ENCODE results near the gene CDC25B. TPM values are rescaled to one million over a fixed set of nuclear protein-coding genes. Genes with fewer than 3 reads are reported as not detected.

The CDC25B gene
- total RNA-seq, 1 experiment from 2014 or later, result 91.0 TPM

- no peak overlapping the region for H2AFZ ChIP-seq
- H3K27ac ChIP-seq, result peak overlapping the region; percentile 83
- H3K9me3 ChIP-seq (ENCODE audit: insufficient read depth, low read depth), result no peaks in the 10 kb centered on the region
- peaks cover 53% of the 10 kb centered on the region for H3F3A ChIP-seq (ENCODE audit: insufficient read depth, low read depth)
- no peaks in the 10 kb centered on the region for H3K36me3 ChIP-seq (ENCODE audit: low read depth)
- intact Hi-C loops (cut with micrococcal nuclease; ENCODE audit: unreplicated experiment), result loop anchor here (1.0 kb wide), 1 partner anchor 14 kb away; no protein-coding TSS in a partner anchor
- no peaks in the 10 kb centered on the region for H3K27me3 ChIP-seq (ENCODE audit: insufficient read depth, low read depth)
- peak overlapping the region; percentile 50 for H3K4me3 ChIP-seq
- H3K79me2 ChIP-seq (ENCODE audit: low read depth), result 0 out of 2 replicates have a peak, but pooled peaks cover 7% of the 10 kb centered on the region
- CTCF ChIA-PET, result interaction anchor here (0.6 to 0.7 kb wide), 2 partner anchors 254 to 355 kb away, joined by 3 to 6 read pairs; no protein-coding TSS in a partner anchor
- BruUV-seq (replicated peaks), result no TSS peak
- POLR2A ChIA-PET (ENCODE audit: unreplicated experiment), result interaction anchor here (0.7 kb wide), 1 partner anchor 33 kb away, joined by 4 read pairs; no protein-coding TSS in a partner anchor
- H4K20me1 ChIP-seq (ENCODE audit: insufficient read depth), result no peaks in the 10 kb centered on the region
- no peaks in the 10 kb centered on the region for H3K9me2 ChIP-seq (ENCODE audit: insufficient read depth)
- H3K4me1 ChIP-seq (replicated peaks; ENCODE audit: insufficient read depth), result peaks cover 54% of the 10 kb centered on the region
- peak overlapping the region; percentile 78 for H3K4me2 ChIP-seq
- TF ChIP-seq CTCF (conservative IDR thresholded peaks at IDR 0.05) (no peak), EZH2 (IDR thresholded peaks at IDR 0.05; ENCODE audit: low read depth) (no peak)
- peak; percentile 92 to 100 for DNase-seq
Observed at GRCh38 chr20:3811467-3812258, 15.6 kb downstream of the CDC25B start.

GRCh38 chr20:3812259-3812681 is 16.2 kb downstream of the CDC25B start:
- ChIA-PET CTCF (interaction anchor here (0.6 kb wide), 1 partner anchor 354 kb away, joined by 3 read pairs; no protein-coding TSS in a partner anchor), POLR2A (ENCODE audit: unreplicated experiment) (interaction anchor here (0.6 to 0.7 kb wide), 2 partner anchors 31 to 34 kb away, joined by 3 to 4 read pairs; no protein-coding TSS in a partner anchor)
- Histone ChIP-seq H3F3A (ENCODE audit: insufficient read depth, low read depth) (peaks cover 47% of the 10 kb centered on the region), H2AFZ (no peak overlapping the region), H3K9me3 (ENCODE audit: insufficient read depth, low read depth) (no peaks in the 10 kb centered on the region), H3K27ac (peak overlapping the region; percentile 83), H3K79me2 (ENCODE audit: low read depth) (0 out of 2 replicates have a peak, but pooled peaks cover 7% of the 10 kb centered on the region), H3K4me2 (peak overlapping the region; percentile 1), H3K9me2 (ENCODE audit: insufficient read depth) (no peaks in the 10 kb centered on the region), H3K36me3 (ENCODE audit: low read depth) (no peaks in the 10 kb centered on the region), H4K20me1 (ENCODE audit: insufficient read depth) (no peaks in the 10 kb centered on the region), H3K4me1 (replicated peaks; ENCODE audit: insufficient read depth) (peaks cover 48% of the 10 kb centered on the region), H3K27me3 (ENCODE audit: insufficient read depth, low read depth) (no peaks in the 10 kb centered on the region), H3K4me3 (no peak overlapping the region)
- DNase-seq, result no peak
- BruUV-seq (replicated peaks), result no TSS peak
- TF ChIP-seq CTCF (conservative IDR thresholded peaks at IDR 0.05) (no peak), EZH2 (IDR thresholded peaks at IDR 0.05; ENCODE audit: low read depth) (no peak)
- intact Hi-C loops (cut with micrococcal nuclease; ENCODE audit: unreplicated experiment), result no loop called here

- Histone ChIP-seq H3K4me3 (no peak overlapping the region), H3K79me2 (ENCODE audit: low read depth) (0 out of 2 replicates have a peak, but pooled peaks cover 7% of the 10 kb centered on the region), H3K9me2 (ENCODE audit: insufficient read depth) (no peaks in the 10 kb centered on the region), H2AFZ (no peak overlapping the region), H3K27ac (no peak overlapping the region), H3K9me3 (ENCODE audit: insufficient read depth, low read depth) (no peaks in the 10 kb centered on the region), H3K36me3 (ENCODE audit: low read depth) (no peaks in the 10 kb centered on the region), H4K20me1 (ENCODE audit: insufficient read depth) (no peaks in the 10 kb centered on the region), H3K27me3 (ENCODE audit: insufficient read depth, low read depth) (no peaks in the 10 kb centered on the region), H3K4me1 (replicated peaks; ENCODE audit: insufficient read depth) (peaks cover 38% of the 10 kb centered on the region), H3K4me2 (no peak overlapping the region), H3F3A (ENCODE audit: insufficient read depth, low read depth) (peaks cover 38% of the 10 kb centered on the region)
- ChIA-PET CTCF (no interaction called here), POLR2A (ENCODE audit: unreplicated experiment) (no interaction called here)
- no peak for DNase-seq
- BruUV-seq (replicated peaks), result no TSS peak
- TF ChIP-seq EZH2 (IDR thresholded peaks at IDR 0.05; ENCODE audit: low read depth), result no peak
- no peak for TF ChIP-seq CTCF (conservative IDR thresholded peaks at IDR 0.05)
- intact Hi-C loops (cut with micrococcal nuclease; ENCODE audit: unreplicated experiment), result no loop called here
Observed at GRCh38 chr20:3812975-3813847, 17.1 kb downstream of the CDC25B start.

All from PC-9 (cell line).